GM12878 (cell line): ENCODE data around the gene SEC61A1. TPM values are rescaled to one million over a fixed set of nuclear protein-coding genes. Genes with fewer than 3 reads are reported as not detected.

Source experiments
- ATAC-seq: fragments of 200-7000 bp; cut with Tn5 transposase; 3 replicates; pipeline ENCODE4 v1.9.1; 2020; ENCODE audit warnings: mild to moderate bottlenecking, moderate library complexity
- BruUV-seq: library from RNA; stranded (reverse); fragments of 400-500 nt; replicated peaks from 2 replicates; lab custom pipeline; 2021; lab: Mats Ljungman, UMichigan
- CTCF ChIA-PET: fragments of 300-600 bp; sonication (Branson Sonifier 250); formaldehyde crosslinking; extraction: SDS; loops from one replicate; lab custom pipeline; 2021; ENCODE audit warnings: inconsistent platforms; lab: Yijun Ruan, JAX
- POLR2A ChIA-PET: fragments of 350-600 bp; formaldehyde crosslinking; extraction: SDS; loops from one replicate; lab custom pipeline; 2021; ENCODE audit warnings: inconsistent platforms; lab: Charles Lee
- RAD21 ChIA-PET: fragments of 300-600 bp; sonication (Branson Sonifier 250); formaldehyde crosslinking; loops from one replicate; lab custom pipeline; 2023; ENCODE audit warnings: antibody characterized with exemption; ENCODE audit not compliant: unreplicated experiment; lab: Charles Lee
- SMC1A ChIA-PET: fragments of 300-600 bp; sonication (Branson Sonifier 250); formaldehyde crosslinking; loops from one replicate; lab custom pipeline; 2023; ENCODE audit not compliant: unreplicated experiment, uncharacterized antibody; lab: Charles Lee
- DNase-seq: peaks from one replicate; pipeline ENCODE4 v3.0.0-alpha.2; 2011; ENCODE audit warnings: low read depth, low spot score
- FAIRE-seq: peaks from 3 replicates; lab custom pipeline; 2011; peaks lifted over from hg19 to GRCh38; lab: Jason Lieb, UNC
- H2AFZ ChIP-seq: 2 replicates; pipeline ENCODE4 v1.6.0; 2011; ENCODE audit warnings: low read depth, low read length, control low read depth; ENCODE audit not compliant: control insufficient read depth
- H3K27ac ChIP-seq: 2 replicates; pipeline ENCODE4 v1.5.1; 2011; ENCODE audit warnings: control low read depth; ENCODE audit not compliant: control insufficient read depth, insufficient read depth
- H3K27me3 ChIP-seq, 2 experiments: replicated peaks in 1 of 2; 2 replicates each; pipeline versions ENCODE4 v1.6.0 to v1.6.1; 2011; ENCODE audit warnings: low read length in 1 of 2; ENCODE audit not compliant: control insufficient read depth in 2 of 2, insufficient read depth in 2 of 2
- H3K36me3 ChIP-seq, 2 experiments: 2 replicates each; pipeline ENCODE4 v1.5.1; 2011; ENCODE audit warnings: low read length in 1 of 2; ENCODE audit not compliant: control insufficient read depth in 2 of 2, insufficient read depth in 2 of 2
- H3K4me1 ChIP-seq: 2 replicates; pipeline ENCODE4 v1.6.1; 2011; ENCODE audit warnings: mild to moderate bottlenecking, low read length, moderate library complexity, mixed read lengths; ENCODE audit not compliant: control insufficient read depth, insufficient read depth
- H3K4me2 ChIP-seq: 2 replicates; pipeline ENCODE4 v1.6.0; 2011; ENCODE audit warnings: control low read depth; ENCODE audit not compliant: control insufficient read depth, insufficient read depth
- H3K4me3 ChIP-seq: fragments of 200-600 bp; sonication (generic); 2 replicates; pipeline ENCODE4 v1.5.1; 2016
- H3K79me2 ChIP-seq: 2 replicates; pipeline ENCODE4 v1.6.0; 2011; ENCODE audit warnings: low read length; ENCODE audit not compliant: control insufficient read depth, insufficient read depth
- H3K9ac ChIP-seq: 2 replicates; pipeline ENCODE4 v1.8.0; 2011; ENCODE audit warnings: low read length, control low read depth, mixed read lengths; ENCODE audit not compliant: control insufficient read depth, insufficient read depth
- H3K9me3 ChIP-seq: replicated peaks from 3 replicates; pipeline ENCODE4 v1.5.1; 2011; ENCODE audit warnings: mild to moderate bottlenecking, low read length; ENCODE audit not compliant: control insufficient read depth, insufficient read depth
- H4K20me1 ChIP-seq: 2 replicates; pipeline ENCODE4 v1.6.0; 2011; ENCODE audit not compliant: control insufficient read depth, insufficient read depth
- CUX1 ChIP-seq: IDR thresholded peaks from 2 replicates; pipeline ENCODE4 v1.6.1; 2012; ENCODE audit warnings: improper control_type of control experiment, low read depth, low read length; ENCODE audit not compliant: insufficient replicate concordance
- RAD51 ChIP-seq: fragments of 450-650 bp; IDR thresholded peaks from 2 replicates; pipeline ENCODE4 v1.6.1; 2016; ENCODE audit warnings: moderate library complexity, mild to moderate bottlenecking, inconsistent platforms
- WRNIP1 ChIP-seq: IDR thresholded peaks from 2 replicates; pipeline ENCODE4 v1.6.1; 2011; ENCODE audit warnings: low read depth, low read length, improper control_type of control experiment, borderline replicate concordance
- WGBS: methylation state at CpG from one replicate; pipeline ENCODE4 v1.1.6; 2016; ENCODE audit warnings: low lambda C conversion rate; ENCODE audit not compliant: insufficient replicate concordance, insufficient coverage; ENCODE audit errors: missing lambda C conversion rate; 5-methylcytosine and 5-hydroxymethylcytosine counted together
- in situ Hi-C: fragments of 300-500 bp; cut with MboI; formaldehyde crosslinking; loops from 9 replicates; pipeline ENCODE4 v1.14.3; 2018; ENCODE audit warnings: mixed read lengths
- intact Hi-C: fragments of 100-400 bp; cut with micrococcal nuclease; formaldehyde crosslinking; loops from one replicate; pipeline ENCODE4 v1.14.2; 2022; ENCODE audit not compliant: unreplicated experiment
- polyA plus RNA-seq, 11 experiments: library from polyadenylated mRNA; depleted of rRNA in 4 of 11; unstranded in 6 of 11; stranded (reverse) in 5 of 11; fragments of >200 nt; fragmentation: Nextera tagmentation in 4 of 11; fragmentation: Illumina TruSeq in 1 of 11; extraction: Ambion mirVana in 4 of 11; extraction: Trizol in 1 of 11; gene quantifications; 1 replicate in 1 of 11; 2 replicates in 10 of 11; pipeline versions ENCODE4 v1.2.1 to v1.2.3, GENCODE V29; 2011 to 2016; ENCODE audit warnings: inconsistent platforms in 2 of 11, missing spikeins in 2 of 11, low read depth in 1 of 11
- total RNA-seq, 4 experiments: library from RNA; depleted of rRNA in 3 of 4; stranded (reverse); fragments of >200 nt in 3 of 4; fragmentation: Illumina TruSeq in 1 of 4; extraction: Trizol in 1 of 4; gene quantifications; 2 replicates each; pipeline versions ENCODE4 v1.2.1 to v1.2.3, GENCODE V29; 2013 to 2021

SEC61A1 gene
- total and polyA plus RNA-seq, 10 of the 15 experiments (the other 5 are each of a cell fraction or from before 2014, with no cell fraction given) = 5.2 to 265 (median 142) TPM

- H3K4me3 ChIP-seq = peak overlapping the region; percentile 94
- peak overlapping the region; percentile 93 for H3K4me2 ChIP-seq
- no peak for TF ChIP-seq RAD51
- 0 out of 2 replicates have a peak, but pooled peaks have one; percentile 47 for TF ChIP-seq WRNIP1
- TF ChIP-seq CUX1 = no peak
- H3K9ac ChIP-seq = peak overlapping the region; percentile 87
- peak overlapping the region; percentile 20; the same call in 1 of the 2 replicates for H3K27ac ChIP-seq
- FAIRE-seq (no peak), ATAC-seq (no peak), DNase-seq (no peak)
- ChIA-PET SMC1A (interaction anchor here (0.9 to 1.5 kb wide), 4 partner anchors 12 to 219 kb away, joined by 3 to 4 read pairs (median 3); no protein-coding TSS in a partner anchor), RAD21 (no interaction called here), POLR2A (interaction anchor here (0.5 to 1.4 kb wide), 3 partner anchors 40 to 299 kb away, joined by 3 to 10 read pairs (median 5); no protein-coding TSS in a partner anchor), CTCF (interaction anchor here (1.5 to 5.0 kb wide), 2 partner anchors 13 to 80 kb away, joined by 5 to 37 read pairs; no protein-coding TSS in a partner anchor)
- peaks cover 4 to 26% of the 10 kb centered on the region in 2 experiments for H3K36me3 ChIP-seq
- H3K79me2 ChIP-seq = peaks cover 57% of the 10 kb centered on the region
- peaks cover 3% of the 10 kb centered on the region; the same call in 1 of the 2 replicates for H4K20me1 ChIP-seq
- H3K9me3 ChIP-seq = no peaks in the 10 kb centered on the region
- BruUV-seq = no TSS peak
- peaks cover 15% of the 10 kb centered on the region; the same call in 1 of the 2 replicates for H3K4me1 ChIP-seq
- intact Hi-C loops = loop anchor here (5.0 to 10.0 kb wide), 2 partner anchors 319 to 466 kb away; no protein-coding TSS in a partner anchor
- in situ Hi-C loops = no loop called here
- WGBS = 47% methylated on average over 6 of the region's 6 CpGs
- H2AFZ ChIP-seq = no peak overlapping the region
- no peaks in the 10 kb centered on the region for H3K27me3 ChIP-seq
Measured at GRCh38 chr3:128053614-128054013, 1.4 kb downstream of the SEC61A1 start.
